GM19238 (cell line): ENCODE data around the gene CD47.

Experiments
- DNase-seq: peaks from one replicate; pipeline ENCODE4 v3.0.0; 2011; ENCODE audit warnings: low spot score; ENCODE audit not compliant: insufficient read length

Gene CD47

DNA sequence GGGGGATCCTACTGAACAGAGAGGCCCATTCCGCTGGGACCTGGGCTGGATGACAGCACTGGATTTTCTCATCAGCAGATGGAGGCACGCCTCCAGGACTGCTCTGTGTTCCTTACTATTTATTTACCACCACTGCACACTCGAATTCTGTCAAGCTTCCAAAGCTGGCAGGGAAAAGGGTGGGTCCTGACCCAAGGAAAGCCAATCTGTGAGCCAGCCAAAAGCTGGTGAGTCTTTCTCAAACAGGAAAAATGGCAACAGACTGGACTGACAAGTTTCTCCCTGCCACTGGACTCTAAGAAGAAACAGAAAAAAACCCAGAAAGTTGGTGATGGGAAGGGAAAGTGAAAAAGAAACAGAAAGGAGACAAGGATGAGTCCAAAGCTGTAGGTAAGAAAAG is 37.8 kb downstream of the CD47 start:
- no peak for DNase-seq

DNA sequence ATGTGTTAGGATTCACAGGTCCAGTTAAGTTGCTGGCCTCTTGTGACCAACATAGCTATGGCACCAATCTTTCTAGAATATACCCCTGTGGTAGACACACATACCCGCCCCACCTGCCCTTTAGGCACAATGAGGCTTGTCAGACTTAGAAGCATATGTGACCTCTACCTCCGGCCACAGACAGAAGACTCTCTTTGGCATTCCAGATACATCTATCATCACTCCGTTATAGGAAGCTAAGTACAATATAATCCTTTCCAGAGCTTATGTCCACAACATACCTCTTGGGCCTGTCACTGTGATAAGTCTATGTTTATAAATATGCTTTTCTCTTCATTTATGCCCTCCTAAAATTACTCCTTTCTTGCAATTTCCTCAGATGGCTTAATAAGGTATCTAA is 39.8 kb downstream of the CD47 start:
- no peak for DNase-seq

DNA sequence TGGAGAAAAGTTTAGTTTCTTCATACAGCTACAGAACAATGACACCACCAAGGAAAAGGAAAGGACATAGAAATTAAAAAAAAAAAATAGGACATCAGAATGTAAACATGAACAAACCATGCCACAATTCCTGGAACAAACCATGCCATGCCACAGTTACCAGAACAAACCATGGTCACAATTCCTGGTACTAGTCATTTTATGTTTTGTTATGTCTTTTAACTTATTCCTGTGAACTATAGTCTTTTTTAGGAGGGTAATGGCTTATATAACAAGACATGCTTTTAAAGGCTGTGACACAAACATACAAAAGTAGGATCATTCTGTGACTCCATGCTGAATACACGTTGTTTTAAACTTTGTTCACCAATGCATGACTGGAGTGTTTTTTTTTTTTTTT is 42.8 kb downstream of the CD47 start:
- no peak for DNase-seq

DNA sequence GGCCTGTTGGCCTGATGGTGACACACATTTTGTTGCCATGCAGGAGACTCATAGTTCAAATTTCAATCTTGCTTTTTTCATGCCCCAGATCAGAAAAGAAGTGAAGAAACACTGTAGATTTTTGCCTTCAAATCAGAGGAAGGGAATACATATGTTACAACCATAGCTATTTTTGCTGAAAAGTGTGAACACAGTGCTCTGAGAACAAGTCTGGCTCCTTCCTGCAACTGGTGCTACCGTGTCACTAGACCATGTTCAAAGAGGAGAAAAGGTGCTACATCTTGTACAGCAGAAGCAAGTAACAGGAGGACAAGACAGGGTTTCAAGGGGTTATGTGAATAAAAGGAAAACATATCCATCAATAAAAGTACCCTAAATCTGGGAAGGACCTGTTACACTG is 44.6 kb downstream of the CD47 start:
- DNase-seq: no peak

DNA sequence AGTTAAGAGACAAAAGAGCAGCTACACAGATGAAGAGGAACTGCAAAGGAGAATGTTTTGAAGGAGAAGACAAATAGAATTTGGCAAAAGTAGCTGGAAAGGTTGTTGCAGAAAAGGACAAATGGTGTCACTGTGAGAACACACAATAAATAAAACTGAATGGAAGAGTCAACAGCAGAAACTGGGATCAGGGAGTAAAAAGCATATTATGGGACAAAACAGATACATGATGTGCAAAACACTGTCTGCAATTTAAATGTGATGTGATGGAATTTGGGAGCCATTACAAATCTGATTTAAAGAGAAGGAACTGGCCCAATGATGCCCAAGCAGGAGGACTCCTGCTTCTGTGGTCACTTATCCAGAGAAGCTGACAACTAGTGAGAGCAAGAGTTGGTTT is 46.1 kb downstream of the CD47 start:
- no peak for DNase-seq

DNA sequence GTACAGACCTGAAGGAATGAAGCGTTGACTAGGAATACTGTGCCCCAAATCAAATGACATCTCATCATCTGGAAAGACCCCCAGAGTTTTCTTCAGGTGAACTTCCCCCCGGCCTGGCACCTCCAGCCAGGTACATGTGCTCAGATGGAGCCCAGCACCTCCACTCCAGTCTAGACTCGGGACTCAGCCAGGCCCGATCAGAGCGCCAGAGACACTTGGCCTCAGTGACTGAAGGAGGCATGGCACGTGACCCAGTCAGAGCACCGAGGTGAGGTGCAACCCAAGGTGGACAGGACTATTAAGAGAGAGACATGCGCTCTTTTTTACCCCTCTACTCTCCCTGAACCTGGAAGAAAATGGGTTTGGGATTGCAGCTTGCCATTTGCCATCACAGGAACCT is 48.5 kb downstream of the CD47 start:
- no peak for DNase-seq

DNA sequence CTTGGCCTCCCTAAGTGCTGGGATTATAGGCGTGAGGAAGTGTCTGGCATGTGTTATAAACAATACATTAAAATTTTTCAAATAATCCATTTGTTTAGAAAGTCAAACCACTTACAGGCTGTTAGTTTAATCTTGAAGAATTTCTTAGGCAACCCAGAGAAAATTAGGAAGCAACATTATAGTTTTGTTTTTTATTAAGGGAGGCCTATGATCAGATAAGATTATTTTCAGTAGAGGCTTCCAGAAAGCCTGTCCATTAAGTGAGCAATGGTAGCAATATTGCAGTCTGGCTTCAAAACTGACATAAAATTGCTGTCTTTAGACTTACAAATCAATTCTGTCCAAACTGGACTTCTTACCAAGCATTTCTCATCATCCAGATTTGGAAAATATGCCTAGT is 49.6 kb downstream of the CD47 start:
- no peak for DNase-seq

DNA sequence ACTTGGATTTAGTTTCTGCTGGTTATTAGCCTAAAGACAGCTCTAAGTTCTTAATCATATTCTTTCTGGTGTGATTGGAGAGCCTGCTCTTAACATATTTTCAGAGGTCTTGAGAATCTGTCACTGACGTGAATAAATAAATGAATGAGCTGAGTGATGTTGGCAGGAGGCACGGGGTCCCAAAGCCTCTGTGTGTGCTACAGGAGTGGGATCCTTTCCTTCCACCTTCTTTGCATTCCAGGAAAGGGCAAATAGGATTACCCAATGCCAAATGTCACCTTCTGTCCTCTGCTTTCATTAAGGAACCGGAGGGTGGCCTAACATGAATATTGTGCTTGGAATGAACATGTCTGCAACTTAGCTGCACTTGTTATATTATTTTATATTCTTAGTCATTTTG is 53.1 kb downstream of the CD47 start:
- DNase-seq: no peak

DNA sequence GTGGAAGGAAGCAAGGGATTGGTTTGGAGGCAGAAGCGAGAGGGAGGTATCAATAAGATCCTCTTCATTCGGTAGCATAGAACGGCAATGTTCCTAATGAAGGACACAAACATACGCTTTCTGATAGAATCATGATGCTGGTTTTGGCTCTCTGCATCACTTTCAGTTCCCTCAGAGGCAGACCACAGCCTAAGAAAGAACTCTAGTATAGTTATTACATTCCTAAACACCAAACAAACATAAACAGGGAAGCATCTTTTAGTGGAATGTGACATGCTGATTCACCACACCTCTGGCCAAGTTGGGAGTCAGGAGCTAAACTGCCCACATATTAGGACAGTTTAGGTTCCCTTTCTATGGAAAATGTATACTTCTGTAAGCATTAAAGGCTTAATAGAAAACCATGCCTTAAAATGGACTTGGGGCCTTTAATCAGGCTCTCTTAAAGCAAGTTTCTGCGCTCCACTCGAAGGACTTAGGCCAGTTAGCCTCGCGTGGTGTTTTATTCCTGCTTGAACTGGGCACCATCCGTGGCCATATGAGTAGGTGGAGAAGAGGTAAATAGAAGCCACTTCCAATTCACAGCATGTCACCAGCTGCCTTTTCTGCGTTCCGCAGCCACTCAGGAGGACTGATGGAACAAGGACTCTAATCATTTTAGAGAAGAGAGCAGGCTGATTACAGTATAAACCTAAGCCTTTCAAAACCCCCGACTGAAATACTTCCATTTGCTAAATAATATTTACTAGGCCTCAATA is 53.7 kb downstream of the CD47 start:
- no peak for DNase-seq

DNA sequence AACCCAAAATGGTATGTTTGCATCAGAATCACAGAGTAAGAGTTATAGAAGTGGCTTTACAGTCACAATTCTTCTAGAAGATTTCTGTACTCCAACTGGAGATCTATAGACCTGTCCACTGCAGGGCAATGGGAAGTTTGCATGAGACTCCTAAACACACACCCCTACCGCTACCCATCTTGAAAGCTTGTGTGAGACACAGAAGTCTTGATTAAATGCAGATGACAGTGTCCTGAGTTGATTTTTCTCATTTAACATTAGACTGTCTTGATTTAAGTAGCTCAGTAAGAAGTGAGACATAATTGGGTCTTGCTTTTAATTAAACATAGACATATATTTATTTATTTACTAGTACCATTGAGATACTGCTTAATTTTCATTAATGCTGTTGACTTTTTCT is 54.4 kb downstream of the CD47 start:
- no peak for DNase-seq

DNA sequence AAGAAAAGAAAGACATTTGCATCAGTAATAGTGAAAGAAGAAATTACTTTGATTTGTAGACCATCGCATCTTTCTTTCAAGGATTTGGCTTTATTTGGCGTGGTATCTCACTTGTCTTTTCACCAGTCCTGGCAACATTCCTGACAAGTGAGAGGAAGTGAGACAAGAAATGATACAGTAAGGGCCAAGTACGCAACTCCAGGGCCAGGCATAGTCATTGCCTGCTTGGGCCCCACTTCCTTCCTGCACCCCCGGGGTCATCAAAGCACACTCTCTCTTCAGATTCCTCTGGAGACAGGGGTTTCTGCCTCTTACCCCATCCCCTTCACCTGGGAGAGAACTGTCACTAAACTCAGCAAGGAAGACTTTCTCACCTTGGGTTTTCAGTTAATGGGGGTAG is 55.1 kb downstream of the CD47 start:
- no peak for DNase-seq

DNA sequence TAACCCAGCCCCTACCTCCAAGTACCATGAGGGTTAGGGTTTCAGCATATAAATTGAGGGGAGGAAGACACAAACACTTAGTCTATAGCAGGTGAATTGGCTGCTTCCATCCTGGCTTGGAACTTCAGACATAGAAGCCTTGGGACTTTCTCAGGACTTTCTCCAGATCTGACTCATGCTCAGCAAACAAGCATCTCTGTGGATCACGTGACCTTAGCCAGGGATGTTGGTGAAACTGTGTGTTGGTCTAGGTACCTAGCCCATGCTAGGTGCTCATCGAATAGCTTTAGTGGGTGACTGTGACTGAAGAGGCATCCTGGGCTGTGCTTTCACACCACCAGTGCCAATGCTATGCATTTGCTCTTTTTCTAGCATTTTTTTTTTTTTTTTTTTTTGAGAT is 58.9 kb downstream of the CD47 start:
- no peak for DNase-seq

DNA sequence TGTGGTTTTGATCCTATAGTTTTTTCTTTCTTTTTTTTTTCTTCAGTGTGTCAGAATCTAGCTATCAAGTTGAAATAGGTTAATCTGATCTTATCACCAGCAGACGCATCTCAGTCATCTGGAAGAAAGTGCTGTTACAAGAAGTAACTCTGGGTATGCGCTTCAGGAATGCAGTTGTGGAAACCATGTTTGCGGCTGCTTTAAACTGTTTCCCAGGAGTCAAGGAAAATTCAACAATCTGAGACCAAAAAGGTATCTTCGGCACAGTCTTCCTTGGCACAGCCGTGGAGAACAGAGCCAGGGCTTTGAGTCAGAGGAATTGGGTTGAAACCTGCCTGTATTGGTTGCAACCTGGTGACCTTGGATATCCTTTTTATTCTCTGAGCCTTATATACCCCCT is 59.9 kb downstream of the CD47 start:
- DNase-seq: no peak

DNA sequence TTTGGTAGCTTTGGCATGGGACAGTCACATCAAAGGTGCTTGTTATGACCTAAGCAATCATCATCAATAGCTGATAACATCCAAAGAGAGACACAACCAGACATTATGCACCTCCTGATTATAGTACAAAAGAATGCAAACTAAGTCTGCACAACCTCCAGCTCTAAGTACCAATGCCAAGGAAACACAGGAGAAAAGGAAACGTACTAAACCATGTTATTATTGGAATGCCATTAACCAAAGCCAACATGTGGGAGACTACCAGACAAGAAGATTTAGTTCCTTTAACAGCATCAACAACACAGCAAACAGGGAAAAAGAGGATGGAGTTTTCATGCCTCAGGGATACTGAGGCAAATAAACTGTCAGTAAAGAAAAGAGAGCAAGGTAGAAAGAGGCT is 61.4 kb downstream of the CD47 start:
- no peak for DNase-seq

DNA sequence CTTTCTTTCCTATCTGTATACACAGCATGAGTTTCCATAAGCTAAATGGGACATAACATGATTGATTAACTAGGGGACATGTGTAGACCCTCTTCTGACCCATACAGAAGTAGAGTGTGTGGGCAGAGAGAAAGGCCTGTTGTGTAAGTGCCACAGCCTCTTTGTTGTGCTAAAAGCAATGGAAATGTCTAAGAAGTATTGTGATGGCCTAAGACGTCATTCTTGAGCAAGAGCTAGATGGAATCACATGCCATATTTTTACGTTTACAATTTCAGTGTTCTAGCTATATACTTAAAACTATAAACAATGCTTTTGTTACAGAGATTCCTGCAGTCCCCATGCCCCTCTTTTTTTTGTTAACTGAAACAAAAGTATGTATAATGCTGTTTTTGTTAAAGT is 61.9 kb downstream of the CD47 start:
- DNase-seq: no peak

DNA sequence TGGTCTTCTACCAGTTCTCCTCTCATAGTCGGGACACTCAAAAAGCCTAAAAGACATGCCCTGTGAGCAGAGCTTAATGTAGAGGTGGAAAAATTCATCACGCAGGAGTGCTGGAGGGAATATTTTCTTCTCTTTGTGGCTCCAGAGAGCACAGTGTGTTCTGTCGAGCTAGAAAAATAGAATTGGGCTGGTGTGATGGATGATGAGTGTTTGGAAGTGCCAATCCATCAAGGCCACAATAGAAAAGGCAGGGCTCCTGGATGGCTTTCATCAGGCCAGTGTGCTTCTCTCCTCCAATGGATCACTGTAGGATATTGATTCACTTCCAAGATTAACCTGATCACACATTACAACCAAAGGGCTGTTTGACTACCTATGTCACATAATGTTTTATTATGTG is 65.7 kb downstream of the CD47 start:
- no peak for DNase-seq

DNA sequence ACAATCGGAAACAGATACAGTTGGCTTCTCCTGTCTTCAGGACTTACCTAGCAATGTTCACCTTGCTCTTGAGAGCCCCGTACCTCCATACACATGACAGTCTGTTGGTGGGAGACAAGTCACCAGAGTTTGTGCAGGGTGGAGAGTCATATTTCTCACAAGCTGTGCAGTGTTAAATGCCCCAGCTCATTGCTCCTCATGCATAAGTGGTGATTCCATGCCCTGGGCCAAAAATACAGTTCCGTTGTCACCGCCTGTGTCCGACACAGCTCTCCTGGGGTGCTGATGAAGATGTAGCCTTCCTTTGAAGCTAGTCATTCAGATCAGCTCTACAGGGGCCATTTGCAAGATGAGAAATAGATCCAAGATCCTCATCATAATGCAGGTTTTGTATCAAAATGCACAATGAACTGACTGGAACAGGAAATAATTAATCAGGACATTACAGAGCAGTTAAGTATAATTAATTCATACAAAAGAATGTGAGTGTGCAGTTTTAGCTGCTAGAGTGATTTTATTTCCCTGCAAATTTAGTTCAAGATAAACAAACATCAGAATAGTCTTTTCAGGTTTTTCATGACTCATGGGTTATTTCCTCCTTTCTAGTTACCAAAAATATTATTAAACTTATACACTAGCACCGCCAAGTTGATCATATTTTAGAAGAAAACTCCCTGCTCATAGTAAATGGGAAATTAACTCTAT is 66.5 kb downstream of the CD47 start:
- DNase-seq: no peak

DNA sequence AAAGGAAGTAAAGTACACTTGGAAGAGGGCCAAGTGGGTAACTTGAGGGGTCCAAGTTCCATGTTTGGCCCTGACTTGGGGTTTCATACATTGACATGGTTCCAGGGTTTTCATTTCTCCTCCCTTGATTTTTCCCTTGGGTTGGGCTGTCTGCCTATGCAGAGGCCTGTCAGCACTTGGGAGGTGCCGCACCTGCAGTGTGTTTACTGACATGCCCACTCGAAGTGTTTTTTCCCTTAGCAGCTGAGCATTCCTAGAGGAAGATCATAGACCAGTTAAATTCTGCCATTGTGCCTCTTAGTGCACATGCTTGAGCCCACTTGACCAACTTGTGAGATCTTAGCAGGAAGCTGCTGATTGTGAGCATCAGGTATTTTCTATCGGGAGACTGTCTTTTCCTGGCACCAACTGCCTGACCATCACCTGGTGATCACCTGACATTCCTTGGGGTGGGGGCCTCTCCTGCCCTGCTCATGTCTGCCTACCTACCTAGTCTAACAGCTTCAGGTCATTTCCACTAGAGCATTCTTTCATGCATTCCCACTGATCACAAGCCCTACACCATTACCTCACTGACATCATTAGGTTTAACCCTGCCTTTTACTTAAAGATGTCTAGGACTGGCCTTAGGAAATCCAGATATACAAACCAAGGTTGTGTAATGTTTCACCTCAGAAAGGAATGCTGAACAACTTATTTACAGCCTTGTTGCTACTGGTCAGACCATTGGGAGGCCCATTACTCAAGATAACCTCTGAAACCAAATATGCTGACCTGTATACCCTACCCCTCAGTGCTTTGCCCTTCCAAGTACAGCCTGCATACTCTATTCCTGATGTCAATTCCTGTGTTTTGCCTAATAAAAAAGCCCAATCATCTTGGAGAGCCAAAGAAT is 68.3 kb downstream of the CD47 start:
- DNase-seq: no peak

DNA sequence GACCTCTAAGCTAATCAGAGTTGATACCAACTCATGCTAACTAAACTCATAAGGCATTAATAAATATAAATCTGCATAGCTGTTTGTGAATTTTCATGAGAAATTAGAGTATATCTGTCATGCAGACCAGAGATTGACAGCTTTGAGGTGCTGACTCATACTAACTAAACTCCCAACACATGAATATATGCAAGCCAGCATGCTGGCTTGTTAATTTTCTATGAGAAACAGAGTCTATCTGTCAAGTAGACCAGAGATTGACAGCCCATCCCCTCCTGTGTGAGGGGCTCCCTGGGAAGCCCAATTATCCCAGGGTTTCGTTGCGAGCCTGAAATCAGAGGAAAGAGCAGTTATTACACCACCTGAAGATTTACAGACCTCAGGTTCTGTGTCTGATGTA is 69.3 kb downstream of the CD47 start:
- no peak for DNase-seq

DNA sequence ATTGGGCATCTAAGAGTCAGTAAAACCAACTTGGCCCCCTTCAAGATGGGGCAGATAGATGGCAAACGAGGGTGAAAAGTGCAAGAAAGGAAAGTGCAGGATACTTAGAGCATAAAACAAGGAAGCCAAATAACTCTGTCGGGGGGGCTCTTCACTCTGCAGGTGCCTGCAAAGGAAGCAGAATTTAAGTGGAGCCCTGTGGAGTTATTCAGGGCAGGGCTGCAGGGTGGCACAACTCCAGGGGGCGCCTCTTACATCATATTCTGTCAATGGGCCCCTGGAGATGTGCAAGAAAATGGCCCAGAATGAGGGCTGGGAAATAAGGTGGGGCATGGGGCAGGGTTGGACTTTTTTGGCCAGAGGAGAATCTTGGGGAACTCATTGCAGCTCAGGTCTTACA is 69.7 kb downstream of the CD47 start:
- no peak for DNase-seq

DNA sequence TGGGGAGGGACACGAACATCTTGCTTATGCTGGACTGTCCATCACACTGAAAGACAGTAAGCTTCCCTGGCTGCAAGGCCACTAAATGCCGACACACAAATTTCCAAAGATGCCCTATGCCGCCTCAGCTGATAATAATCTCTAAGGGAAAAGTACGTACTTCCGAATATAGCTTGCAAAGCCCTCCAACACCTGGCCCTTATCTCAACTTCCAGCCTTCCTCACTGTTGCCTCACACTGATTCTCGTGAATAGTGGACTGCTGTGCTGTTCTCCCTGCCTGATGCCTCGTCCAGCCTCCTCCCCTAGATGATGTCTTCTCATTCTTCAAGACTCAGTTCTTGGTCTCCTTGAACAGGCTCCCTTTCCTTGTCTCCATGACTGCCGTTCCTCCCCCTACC is 72.3 kb downstream of the CD47 start:
- no peak for DNase-seq

DNA sequence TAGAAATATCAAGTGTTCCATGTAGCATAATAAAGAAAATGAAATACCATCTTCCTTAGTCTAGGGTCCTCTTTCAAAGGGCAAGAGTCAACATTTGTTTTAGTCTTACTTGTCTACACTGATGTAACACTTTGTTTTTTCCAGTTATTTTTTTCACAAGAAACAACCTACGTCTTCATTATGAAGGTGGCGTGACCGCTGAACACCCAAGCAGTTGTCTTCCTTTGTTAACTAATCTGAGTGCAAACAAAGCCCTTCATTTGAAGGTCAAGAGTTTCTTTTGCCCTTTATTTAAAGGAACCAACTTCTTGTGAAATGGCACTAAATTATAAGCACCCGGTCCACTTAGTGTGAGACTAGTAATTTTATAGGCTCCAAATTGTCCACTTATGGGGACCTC is 73.2 kb downstream of the CD47 start:
- DNase-seq: no peak
